Left ventricle myocardium superior (tissue), 1 donor: ENCODE measurements around the gene ABHD1. TPM values are rescaled to one million over a fixed set of nuclear protein-coding genes. Genes with fewer than 3 reads are reported as not detected.
A peak's percentile ranks its signal among the peaks of the same experiment; 100 is the strongest.

ENCODE experiments used
- ATAC-seq: fragments of 200-7000 bp; cut with Tn5 transposase; one replicate; pipeline ENCODE4 v1.9.1; 2020; ENCODE audit warnings: mild to moderate bottlenecking, moderate library complexity
- DNase-seq: peaks from one replicate; pipeline ENCODE4 v3.0.0-alpha.2; 2020
- intact Hi-C: fragments of 100-400 bp; cut with micrococcal nuclease; formaldehyde crosslinking; loops from one replicate; pipeline ENCODE4 v1.11.0; 2022
- total RNA-seq: library from RNA; stranded (reverse); fragmentation: NEBNext Ultra II Directional; extraction: Animal tissue kit (Norgen Biotek cat#: 25700); gene quantifications from one replicate; pipeline ENCODE4 v1.2.1, GENCODE V29; 2021
- donor health status: DM: no; HTN: yes; CAD: no; lungs with severe emphysema.

The ABHD1 gene
- total RNA-seq, 1 donor from 2014 or later, result 2.0 TPM

- ATAC-seq, result peak; percentile 67
- intact Hi-C loops, result loop anchor here (10.0 kb wide), 1 partner anchor 121 kb away; no protein-coding TSS in a partner anchor
- peak; percentile 91 for DNase-seq
Measured at GRCh38 chr2:27085673-27086089, 37.9 kb upstream of the ABHD1 start.

GRCh38 chr2:27086090-27086723 lies 37.4 kb upstream of the ABHD1 start:
- ATAC-seq, result peak; percentile 91
- DNase-seq, result peak; percentile 98
- intact Hi-C loops, result loop anchor here (10.0 kb wide), 1 partner anchor 121 kb away; no protein-coding TSS in a partner anchor

GRCh38 chr2:27086724-27087593 lies 36.7 kb upstream of the ABHD1 start, which contains the start of gene KHK:
Gene KHK (plus strand): TSS chr2:27086772. CDS start chr2:27087260, 488 bp downstream.
- ATAC-seq, result peak; percentile 28
- DNase-seq, result peak; percentile 68
- intact Hi-C loops, result loop anchor here (10.0 kb wide), 1 partner anchor 122 kb away; no protein-coding TSS in a partner anchor

GRCh38 chr2:27087823-27088410 lies 35.7 kb upstream of the ABHD1 start:
- intact Hi-C loops, result loop anchor here (10.0 kb wide), 1 partner anchor 123 kb away; no protein-coding TSS in a partner anchor
- no peak for DNase-seq
- no peak for ATAC-seq

GRCh38 chr2:27088634-27089033 lies 35.0 kb upstream of the ABHD1 start:
- ATAC-seq (no peak), DNase-seq (no peak)
- intact Hi-C loops, result loop anchor here (10.0 kb wide), 1 partner anchor 124 kb away; no protein-coding TSS in a partner anchor

- ATAC-seq (no peak), DNase-seq (no peak)
- intact Hi-C loops, result loop anchor here (10.0 kb wide), 1 partner anchor 125 kb away; no protein-coding TSS in a partner anchor
Measured at GRCh38 chr2:27089111-27089954, 34.3 kb upstream of the ABHD1 start.

GRCh38 chr2:27091746-27092695 lies 31.6 kb upstream of the ABHD1 start:
- intact Hi-C loops, result loop anchor here (10.0 kb wide), 2 partner anchors 93 to 193 kb away; partner anchors contain the start of gene TRIM54
- no peak for DNase-seq
- ATAC-seq, result no peak

GRCh38 chr2:27092696-27093429 lies 30.8 kb upstream of the ABHD1 start:
- intact Hi-C loops, result loop anchor here (10.0 kb wide), 2 partner anchors 92 to 192 kb away; partner anchors contain the start of gene TRIM54
- ATAC-seq (no peak), DNase-seq (no peak)

GRCh38 chr2:27093430-27094352 lies 29.9 kb upstream of the ABHD1 start:
- ATAC-seq (no peak), DNase-seq (no peak)
- intact Hi-C loops, result loop anchor here (10.0 kb wide), 2 partner anchors 91 to 191 kb away; partner anchors contain the start of gene TRIM54

GRCh38 chr2:27094353-27094984 lies 29.1 kb upstream of the ABHD1 start:
- intact Hi-C loops, result loop anchor here (10.0 kb wide), 2 partner anchors 90 to 190 kb away; partner anchors contain the start of gene TRIM54
- DNase-seq (no peak), ATAC-seq (no peak)

- intact Hi-C loops, result loop anchor here (10.0 kb wide), 2 partner anchors 89 to 189 kb away; partner anchors contain the start of gene TRIM54
- DNase-seq (no peak), ATAC-seq (no peak)
Measured at GRCh38 chr2:27095427-27095744, 28.2 kb upstream of the ABHD1 start.

GRCh38 chr2:27095745-27096651 lies 27.6 kb upstream of the ABHD1 start:
- ATAC-seq, result peak; percentile 87
- intact Hi-C loops, result loop anchor here (10.0 kb wide), 2 partner anchors 89 to 189 kb away; partner anchors contain the start of gene TRIM54
- peak; percentile 70 for DNase-seq

- intact Hi-C loops, result loop anchor here (10.0 kb wide), 2 partner anchors 88 to 188 kb away; partner anchors contain the start of gene TRIM54
- peak; percentile 16 for ATAC-seq
- DNase-seq, result no peak
Measured at GRCh38 chr2:27096748-27097297, 26.8 kb upstream of the ABHD1 start.

GRCh38 chr2:27097341-27097740 lies 26.3 kb upstream of the ABHD1 start:
- ATAC-seq, result no peak
- intact Hi-C loops, result loop anchor here (10.0 kb wide), 2 partner anchors 87 to 187 kb away; partner anchors contain the start of gene TRIM54
- no peak for DNase-seq
